ENCODE results near the gene ODAD4.

The ODAD4 gene

DNA sequence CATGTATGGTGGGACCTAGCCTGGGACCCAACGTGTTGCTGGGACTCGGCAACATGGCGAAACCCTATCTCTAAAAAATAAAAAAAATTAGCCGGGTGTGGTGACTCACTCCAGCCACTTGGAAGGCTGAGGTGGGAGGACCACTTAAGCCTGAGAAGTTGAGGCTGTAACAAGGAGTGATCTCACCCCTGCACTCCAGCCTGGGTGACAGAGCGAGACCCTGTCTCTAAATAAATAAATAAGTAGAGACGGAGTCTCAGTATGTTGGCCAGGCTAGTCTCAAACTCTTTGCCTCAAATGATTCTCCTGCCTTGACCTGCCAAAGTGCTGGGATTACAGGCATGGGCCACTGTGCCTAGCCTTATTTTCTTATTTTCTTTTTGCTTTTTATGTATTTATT lies 26.1 kb downstream of the ODAD4 start:
- no peak for TF ChIP-seq ESRRG (CRISPR knock-in tag; IDR thresholded peaks at IDR 0.05)
- no peak for TF ChIP-seq TOX (CRISPR knock-in tag; IDR thresholded peaks at IDR 0.05; ENCODE audit: borderline replicate concordance)
- no peak for TF ChIP-seq ISL1 (CRISPR knock-in tag; IDR thresholded peaks at IDR 0.05)
- TF ChIP-seq SNAI2 (CRISPR knock-in tag; IDR thresholded peaks at IDR 0.05) = no peak
- TF ChIP-seq ZC3H10 (CRISPR knock-in tag; IDR thresholded peaks at IDR 0.05) = no peak
- TF ChIP-seq, protein P1, sequence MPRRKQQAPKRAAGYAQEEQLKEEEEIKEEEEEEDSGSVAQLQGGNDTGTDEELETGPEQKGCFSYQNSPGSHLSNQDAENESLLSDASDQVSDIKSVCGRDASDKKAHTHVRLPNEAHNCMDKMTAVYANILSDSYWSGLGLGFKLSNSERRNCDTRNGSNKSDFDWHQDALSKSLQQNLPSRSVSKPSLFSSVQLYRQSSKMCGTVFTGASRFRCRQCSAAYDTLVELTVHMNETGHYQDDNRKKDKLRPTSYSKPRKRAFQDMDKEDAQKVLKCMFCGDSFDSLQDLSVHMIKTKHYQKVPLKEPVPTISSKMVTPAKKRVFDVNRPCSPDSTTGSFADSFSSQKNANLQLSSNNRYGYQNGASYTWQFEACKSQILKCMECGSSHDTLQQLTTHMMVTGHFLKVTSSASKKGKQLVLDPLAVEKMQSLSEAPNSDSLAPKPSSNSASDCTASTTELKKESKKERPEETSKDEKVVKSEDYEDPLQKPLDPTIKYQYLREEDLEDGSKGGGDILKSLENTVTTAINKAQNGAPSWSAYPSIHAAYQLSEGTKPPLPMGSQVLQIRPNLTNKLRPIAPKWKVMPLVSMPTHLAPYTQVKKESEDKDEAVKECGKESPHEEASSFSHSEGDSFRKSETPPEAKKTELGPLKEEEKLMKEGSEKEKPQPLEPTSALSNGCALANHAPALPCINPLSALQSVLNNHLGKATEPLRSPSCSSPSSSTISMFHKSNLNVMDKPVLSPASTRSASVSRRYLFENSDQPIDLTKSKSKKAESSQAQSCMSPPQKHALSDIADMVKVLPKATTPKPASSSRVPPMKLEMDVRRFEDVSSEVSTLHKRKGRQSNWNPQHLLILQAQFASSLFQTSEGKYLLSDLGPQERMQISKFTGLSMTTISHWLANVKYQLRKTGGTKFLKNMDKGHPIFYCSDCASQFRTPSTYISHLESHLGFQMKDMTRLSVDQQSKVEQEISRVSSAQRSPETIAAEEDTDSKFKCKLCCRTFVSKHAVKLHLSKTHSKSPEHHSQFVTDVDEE (CRISPR knock-in tag; IDR thresholded peaks at IDR 0.05) = no peak
- TF ChIP-seq OSR1 (CRISPR knock-in tag; IDR thresholded peaks at IDR 0.05) = no peak
- no peak for ATAC-seq

DNA sequence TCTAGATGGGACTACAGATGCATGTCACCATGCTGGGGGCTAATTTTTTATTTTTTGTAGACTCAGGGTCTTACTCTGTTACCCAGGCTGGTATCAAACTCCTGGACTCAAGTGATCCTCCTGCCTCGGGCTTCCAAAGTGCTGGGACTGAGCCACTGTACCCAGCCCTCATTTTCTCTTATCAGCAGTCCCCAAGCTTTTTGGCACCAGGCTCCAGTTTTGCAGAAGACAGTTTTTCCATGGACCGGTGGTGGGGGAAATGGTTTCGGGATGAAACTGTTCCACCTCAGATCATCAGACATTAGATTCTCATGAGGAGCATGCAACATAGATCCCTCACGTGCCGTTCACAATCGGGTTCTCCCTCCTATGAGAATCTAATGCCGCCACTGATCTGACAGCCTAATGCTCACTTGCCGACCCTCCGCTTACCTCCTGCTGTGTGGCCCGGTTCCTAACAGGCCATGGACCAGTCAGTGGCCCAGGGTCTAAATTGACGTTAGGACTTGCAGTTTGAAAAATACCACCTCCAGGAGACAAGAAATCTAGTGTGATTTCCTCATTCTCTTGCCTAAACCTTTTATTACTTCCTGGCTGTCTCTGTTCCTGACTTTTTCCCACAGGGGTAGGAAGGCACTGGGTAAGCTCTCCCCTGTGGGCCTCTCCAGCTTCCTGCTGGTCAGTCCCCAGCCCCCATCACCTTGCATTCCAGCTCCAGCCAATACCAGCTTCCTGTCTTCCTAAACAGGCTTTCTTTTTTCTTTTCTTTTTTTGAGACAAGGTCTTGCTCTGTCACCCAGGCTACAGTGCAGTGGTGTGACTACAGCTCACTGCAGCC lies 26.8 kb downstream of the ODAD4 start:
- no peak for TF ChIP-seq ISL1 (CRISPR knock-in tag; IDR thresholded peaks at IDR 0.05)
- no peak for ATAC-seq

DNA sequence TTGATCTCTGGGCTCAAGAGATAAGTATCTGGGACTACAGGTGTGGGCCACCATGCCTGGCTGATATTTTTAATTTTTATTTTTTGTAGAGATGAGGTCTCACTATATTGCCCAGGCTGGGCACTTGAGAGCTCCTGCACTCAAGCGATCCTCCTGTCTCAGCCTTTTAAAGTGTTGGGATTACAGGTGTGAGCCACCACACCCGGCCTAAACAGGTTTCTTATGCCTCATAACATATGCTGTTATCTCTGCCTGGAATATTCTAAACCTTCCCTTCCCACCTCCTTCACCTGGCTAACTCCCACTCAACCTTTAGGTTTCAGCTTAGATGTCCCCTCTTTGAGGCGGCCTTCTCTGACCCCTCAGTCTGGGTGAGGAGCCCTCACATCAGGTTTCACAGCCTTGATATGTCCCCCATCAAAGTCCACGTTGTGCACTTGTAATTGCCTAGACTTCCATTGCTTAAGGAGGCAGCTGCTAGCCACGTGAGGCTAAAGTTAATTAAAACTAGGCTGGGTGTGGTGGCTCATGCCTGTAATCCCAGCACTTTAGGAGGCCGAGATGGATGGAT lies 27.5 kb downstream of the ODAD4 start:
- no peak for ATAC-seq
- no peak for TF ChIP-seq GLIS3 (CRISPR knock-in tag; IDR thresholded peaks at IDR 0.05)
- no peak for TF ChIP-seq TOX (CRISPR knock-in tag; IDR thresholded peaks at IDR 0.05; ENCODE audit: borderline replicate concordance)
- no peak for TF ChIP-seq ZNF70 (CRISPR knock-in tag; IDR thresholded peaks at IDR 0.05)
- TF ChIP-seq ZC3H10 (CRISPR knock-in tag; IDR thresholded peaks at IDR 0.05) = no peak
- TF ChIP-seq, protein P2, sequence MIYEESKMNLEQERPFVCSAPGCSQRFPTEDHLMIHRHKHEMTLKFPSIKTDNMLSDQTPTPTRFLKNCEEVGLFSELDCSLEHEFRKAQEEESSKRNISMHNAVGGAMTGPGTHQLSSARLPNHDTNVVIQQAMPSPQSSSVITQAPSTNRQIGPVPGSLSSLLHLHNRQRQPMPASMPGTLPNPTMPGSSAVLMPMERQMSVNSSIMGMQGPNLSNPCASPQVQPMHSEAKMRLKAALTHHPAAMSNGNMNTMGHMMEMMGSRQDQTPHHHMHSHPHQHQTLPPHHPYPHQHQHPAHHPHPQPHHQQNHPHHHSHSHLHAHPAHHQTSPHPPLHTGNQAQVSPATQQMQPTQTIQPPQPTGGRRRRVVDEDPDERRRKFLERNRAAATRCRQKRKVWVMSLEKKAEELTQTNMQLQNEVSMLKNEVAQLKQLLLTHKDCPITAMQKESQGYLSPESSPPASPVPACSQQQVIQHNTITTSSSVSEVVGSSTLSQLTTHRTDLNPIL (CRISPR knock-in tag; IDR thresholded peaks at IDR 0.05; ENCODE audit: low read depth) = no peak
- no peak for TF ChIP-seq TCF4 (CRISPR knock-in tag; IDR thresholded peaks at IDR 0.05; ENCODE audit: borderline replicate concordance)
- no peak for TF ChIP-seq ZNF565 (CRISPR knock-in tag; conservative IDR thresholded peaks at IDR 0.05; ENCODE audit: low read depth)
- no peak for TF ChIP-seq ISL1 (CRISPR knock-in tag; IDR thresholded peaks at IDR 0.05)
- TF ChIP-seq PPARA (CRISPR knock-in tag; IDR thresholded peaks at IDR 0.05; ENCODE audit: borderline replicate concordance) = no peak
- no peak for TF ChIP-seq RARB (CRISPR knock-in tag; IDR thresholded peaks at IDR 0.05)
- TF ChIP-seq, protein P3, sequence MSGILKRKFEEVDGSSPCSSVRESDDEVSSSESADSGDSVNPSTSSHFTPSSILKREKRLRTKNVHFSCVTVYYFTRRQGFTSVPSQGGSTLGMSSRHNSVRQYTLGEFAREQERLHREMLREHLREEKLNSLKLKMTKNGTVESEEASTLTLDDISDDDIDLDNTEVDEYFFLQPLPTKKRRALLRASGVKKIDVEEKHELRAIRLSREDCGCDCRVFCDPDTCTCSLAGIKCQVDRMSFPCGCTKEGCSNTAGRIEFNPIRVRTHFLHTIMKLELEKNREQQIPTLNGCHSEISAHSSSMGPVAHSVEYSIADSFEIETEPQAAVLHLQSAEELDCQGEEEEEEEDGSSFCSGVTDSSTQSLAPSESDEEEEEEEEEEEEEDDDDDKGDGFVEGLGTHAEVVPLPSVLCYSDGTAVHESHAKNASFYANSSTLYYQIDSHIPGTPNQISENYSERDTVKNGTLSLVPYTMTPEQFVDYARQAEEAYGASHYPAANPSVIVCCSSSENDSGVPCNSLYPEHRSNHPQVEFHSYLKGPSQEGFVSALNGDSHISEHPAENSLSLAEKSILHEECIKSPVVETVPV (CRISPR knock-in tag; IDR thresholded peaks at IDR 0.05) = no peak

DNA sequence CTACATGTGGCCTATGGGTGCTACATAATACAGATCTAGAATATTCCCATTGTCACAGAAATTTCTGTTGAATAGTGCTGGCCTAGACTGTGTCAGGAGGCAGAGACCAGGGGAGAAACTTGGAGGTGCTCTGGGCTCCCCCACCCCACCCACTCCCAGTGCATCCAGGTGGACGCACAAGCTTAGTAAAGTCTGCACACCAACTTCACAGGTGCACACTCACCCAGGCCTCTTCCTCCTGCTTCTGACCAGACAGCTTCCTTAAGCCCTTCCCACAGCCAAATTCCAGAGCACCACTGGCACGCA lies 28.6 kb downstream of the ODAD4 start:
- ATAC-seq = no peak
- TF ChIP-seq, protein P4, sequence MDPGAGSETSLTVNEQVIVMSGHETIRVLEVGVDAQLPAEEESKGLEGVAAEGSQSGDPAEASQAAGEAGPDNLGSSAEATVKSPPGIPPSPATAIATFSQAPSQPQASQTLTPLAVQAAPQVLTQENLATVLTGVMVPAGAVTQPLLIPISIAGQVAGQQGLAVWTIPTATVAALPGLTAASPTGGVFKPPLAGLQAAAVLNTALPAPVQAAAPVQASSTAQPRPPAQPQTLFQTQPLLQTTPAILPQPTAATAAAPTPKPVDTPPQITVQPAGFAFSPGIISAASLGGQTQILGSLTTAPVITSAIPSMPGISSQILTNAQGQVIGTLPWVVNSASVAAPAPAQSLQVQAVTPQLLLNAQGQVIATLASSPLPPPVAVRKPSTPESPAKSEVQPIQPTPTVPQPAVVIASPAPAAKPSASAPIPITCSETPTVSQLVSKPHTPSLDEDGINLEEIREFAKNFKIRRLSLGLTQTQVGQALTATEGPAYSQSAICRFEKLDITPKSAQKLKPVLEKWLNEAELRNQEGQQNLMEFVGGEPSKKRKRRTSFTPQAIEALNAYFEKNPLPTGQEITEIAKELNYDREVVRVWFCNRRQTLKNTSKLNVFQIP (CRISPR knock-in tag; IDR thresholded peaks at IDR 0.05; ENCODE audit: borderline replicate concordance, low read depth) = no peak
- TF ChIP-seq, protein P5, sequence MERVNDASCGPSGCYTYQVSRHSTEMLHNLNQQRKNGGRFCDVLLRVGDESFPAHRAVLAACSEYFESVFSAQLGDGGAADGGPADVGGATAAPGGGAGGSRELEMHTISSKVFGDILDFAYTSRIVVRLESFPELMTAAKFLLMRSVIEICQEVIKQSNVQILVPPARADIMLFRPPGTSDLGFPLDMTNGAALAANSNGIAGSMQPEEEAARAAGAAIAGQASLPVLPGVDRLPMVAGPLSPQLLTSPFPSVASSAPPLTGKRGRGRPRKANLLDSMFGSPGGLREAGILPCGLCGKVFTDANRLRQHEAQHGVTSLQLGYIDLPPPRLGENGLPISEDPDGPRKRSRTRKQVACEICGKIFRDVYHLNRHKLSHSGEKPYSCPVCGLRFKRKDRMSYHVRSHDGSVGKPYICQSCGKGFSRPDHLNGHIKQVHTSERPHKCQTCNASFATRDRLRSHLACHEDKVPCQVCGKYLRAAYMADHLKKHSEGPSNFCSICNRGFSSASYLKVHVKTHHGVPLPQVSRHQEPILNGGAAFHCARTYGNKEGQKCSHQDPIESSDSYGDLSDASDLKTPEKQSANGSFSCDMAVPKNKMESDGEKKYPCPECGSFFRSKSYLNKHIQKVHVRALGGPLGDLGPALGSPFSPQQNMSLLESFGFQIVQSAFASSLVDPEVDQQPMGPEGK (CRISPR knock-in tag; IDR thresholded peaks at IDR 0.05; ENCODE audit: borderline replicate concordance) = no peak
- TF ChIP-seq ZC3H10 (CRISPR knock-in tag; IDR thresholded peaks at IDR 0.05) (no peak), TCF4 (CRISPR knock-in tag; IDR thresholded peaks at IDR 0.05; ENCODE audit: borderline replicate concordance) (no peak), ISL1 (CRISPR knock-in tag; IDR thresholded peaks at IDR 0.05) (no peak), TOX (CRISPR knock-in tag; IDR thresholded peaks at IDR 0.05; ENCODE audit: borderline replicate concordance) (no peak), ZNF565 (CRISPR knock-in tag; conservative IDR thresholded peaks at IDR 0.05; ENCODE audit: low read depth) (no peak)
- TF ChIP-seq, protein P3 (CRISPR knock-in tag; IDR thresholded peaks at IDR 0.05) = no peak
